HepG2 (cell line): Measurements from ENCODE around the gene CPSF7. TPM values are rescaled to one million over a fixed set of nuclear protein-coding genes. Genes with fewer than 3 reads are reported as not detected.

Experiments
- EP300 ChIP-seq, 3 experiments: sonication (generic) in 1 of 3; formaldehyde crosslinking in 1 of 3; IDR thresholded peaks; 2 replicates each; pipeline versions ENCODE4 v1.5.1 to v1.6.1; 2011 to 2020; ENCODE audit warnings: low read depth in 2 of 3, low read length in 2 of 3, borderline replicate concordance in 1 of 3, improper control_type of control experiment in 1 of 3, mild to moderate bottlenecking in 1 of 3, missing genetic modification reagents in 1 of 3, moderate library complexity in 1 of 3
- GRHL1 ChIP-seq: sonication (generic); formaldehyde crosslinking; conservative IDR thresholded peaks from 2 replicates; pipeline ENCODE4 v1.8.0; 2022; ENCODE audit warnings: missing genetic modification reagents
- HNF1B ChIP-seq: sonication (generic); formaldehyde crosslinking; IDR thresholded peaks from 2 replicates; pipeline ENCODE4 v1.5.1; 2020; ENCODE audit warnings: mild to moderate bottlenecking, moderate library complexity, missing genetic modification reagents
- MAFF ChIP-seq: IDR thresholded peaks from 2 replicates; pipeline ENCODE4 v1.6.1; 2011; ENCODE audit warnings: low read depth, low read length, improper control_type of control experiment
- MXI1 ChIP-seq: IDR thresholded peaks from 3 replicates; pipeline ENCODE4 v1.6.1; 2012; ENCODE audit warnings: low read depth, low read length, inconsistent platforms, borderline replicate concordance
- MYC ChIP-seq: sonication (generic); formaldehyde crosslinking; IDR thresholded peaks from 2 replicates; pipeline ENCODE4 v1.9.0; 2021; ENCODE audit warnings: missing genetic modification reagents, borderline replicate concordance
- ONECUT2 ChIP-seq: sonication (generic); formaldehyde crosslinking; IDR thresholded peaks from 2 replicates; pipeline ENCODE4 v1.4.0; 2020; ENCODE audit warnings: missing genetic modification reagents
- PCBP1 ChIP-seq: fragments of 200-400 bp; formaldehyde crosslinking; IDR thresholded peaks from 2 replicates; pipeline ENCODE4 v1.6.1; 2017; ENCODE audit warnings: mild to moderate bottlenecking, low read depth, low read length, borderline replicate concordance
- TEAD3 ChIP-seq: optimal IDR thresholded peaks from 2 replicates; pipeline ENCODE3; 2016; ENCODE audit warnings: borderline replicate concordance
- ZKSCAN5 ChIP-seq: sonication (generic); formaldehyde crosslinking; IDR thresholded peaks from 2 replicates; pipeline ENCODE4 v1.5.1; 2020; ENCODE audit warnings: mild to moderate bottlenecking, missing genetic modification reagents
- ZNF160 ChIP-seq: sonication (generic); formaldehyde crosslinking; IDR thresholded peaks from 2 replicates; pipeline ENCODE4 v1.8.0; 2022; ENCODE audit warnings: mild to moderate bottlenecking, inconsistent platforms, missing genetic modification reagents
- ZNF646 ChIP-seq: sonication (generic); formaldehyde crosslinking; IDR thresholded peaks from 2 replicates; pipeline ENCODE4 v1.9.0; 2021; ENCODE audit warnings: mild to moderate bottlenecking, missing genetic modification reagents
- ZNF709 ChIP-seq: sonication (generic); formaldehyde crosslinking; IDR thresholded peaks from 2 replicates; pipeline ENCODE4 v1.5.0; 2020; ENCODE audit warnings: mild to moderate bottlenecking, missing genetic modification reagents
- ZNF781 ChIP-seq: sonication (generic); formaldehyde crosslinking; IDR thresholded peaks from 2 replicates; pipeline ENCODE4 v1.5.1; 2020; ENCODE audit warnings: borderline replicate concordance, mild to moderate bottlenecking, missing genetic modification reagents; ENCODE audit errors: not compliant biosample characterization
- polyA plus RNA-seq, 8 experiments: library from polyadenylated mRNA; depleted of rRNA in 3 of 8; stranded (reverse) in 7 of 8; unstranded in 1 of 8; fragments of >200 nt; fragmentation: Illumina TruSeq in 4 of 8; extraction: Trizol in 4 of 8; gene quantifications; 2 replicates each; pipeline versions ENCODE4 v1.2.1 to v1.2.3, GENCODE V29; 2011 to 2016; ENCODE audit warnings: low read depth in 4 of 8, missing spikeins in 1 of 8, mixed read lengths in 1 of 8; ENCODE audit not compliant: insufficient read depth in 1 of 8
- total RNA-seq, 5 experiments: library from RNA; depleted of rRNA; stranded (reverse); fragments of >200 nt; fragmentation: Illumina TruSeq; extraction: Trizol; gene quantifications; 2 replicates each; pipeline ENCODE4 v1.2.3, GENCODE V29; 2016; ENCODE audit warnings: low read depth in 1 of 5
- TF ChIP-seq, protein P1 (sequence below): sonication (generic); formaldehyde crosslinking; IDR thresholded peaks from 2 replicates; pipeline ENCODE4 v1.5.0; 2020; ENCODE audit warnings: mild to moderate bottlenecking, missing genetic modification reagents, moderate library complexity
- TF ChIP-seq, protein P2 (sequence below): sonication (generic); formaldehyde crosslinking; IDR thresholded peaks from 2 replicates; pipeline ENCODE4 v1.8.1; 2023; ENCODE audit warnings: mild to moderate bottlenecking, missing genetic modification reagents, borderline replicate concordance

The CPSF7 gene
- total and polyA plus RNA-seq, 2 of the 13 experiments (the other 11 are each of a cell fraction or from before 2014, with no cell fraction given) = 34.1 to 36.8 TPM

DNA sequence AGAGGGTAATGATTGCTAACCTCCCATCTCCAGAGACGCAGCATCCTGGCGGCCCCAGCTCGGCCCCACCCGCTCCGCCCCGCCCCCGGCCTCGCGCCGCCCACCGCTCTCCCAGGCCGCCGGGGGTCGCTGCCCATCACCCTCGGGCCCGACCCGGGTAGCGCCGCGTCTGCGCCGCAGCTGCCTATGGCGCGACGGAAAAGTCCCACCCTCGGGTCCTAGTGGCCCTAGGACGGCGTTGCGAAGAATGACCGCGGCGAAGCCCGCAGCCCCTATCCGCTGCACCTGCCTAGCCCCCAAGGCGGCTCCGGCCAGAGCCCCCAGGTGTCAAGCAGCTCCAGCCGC lies 457 bp downstream of the CPSF7 start (continued):
- TF ChIP-seq, protein P1, sequence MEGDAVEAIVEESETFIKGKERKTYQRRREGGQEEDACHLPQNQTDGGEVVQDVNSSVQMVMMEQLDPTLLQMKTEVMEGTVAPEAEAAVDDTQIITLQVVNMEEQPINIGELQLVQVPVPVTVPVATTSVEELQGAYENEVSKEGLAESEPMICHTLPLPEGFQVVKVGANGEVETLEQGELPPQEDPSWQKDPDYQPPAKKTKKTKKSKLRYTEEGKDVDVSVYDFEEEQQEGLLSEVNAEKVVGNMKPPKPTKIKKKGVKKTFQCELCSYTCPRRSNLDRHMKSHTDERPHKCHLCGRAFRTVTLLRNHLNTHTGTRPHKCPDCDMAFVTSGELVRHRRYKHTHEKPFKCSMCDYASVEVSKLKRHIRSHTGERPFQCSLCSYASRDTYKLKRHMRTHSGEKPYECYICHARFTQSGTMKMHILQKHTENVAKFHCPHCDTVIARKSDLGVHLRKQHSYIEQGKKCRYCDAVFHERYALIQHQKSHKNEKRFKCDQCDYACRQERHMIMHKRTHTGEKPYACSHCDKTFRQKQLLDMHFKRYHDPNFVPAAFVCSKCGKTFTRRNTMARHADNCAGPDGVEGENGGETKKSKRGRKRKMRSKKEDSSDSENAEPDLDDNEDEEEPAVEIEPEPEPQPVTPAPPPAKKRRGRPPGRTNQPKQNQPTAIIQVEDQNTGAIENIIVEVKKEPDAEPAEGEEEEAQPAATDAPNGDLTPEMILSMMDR = peak; percentile 66
- 0 out of 4 replicates have a peak, but pooled peaks of 1 of the 2 experiments have one; percentile 3 for TF ChIP-seq EP300 (IDR thresholded peaks at IDR 0.05; ENCODE audit: low read depth in 2 of 2, low read length in 2 of 2)
- no peak for TF ChIP-seq EP300 (CRISPR knock-in tag; IDR thresholded peaks at IDR 0.05; ENCODE audit: borderline replicate concordance)
- no peak for TF ChIP-seq ZNF160 (CRISPR knock-in tag)
- TF ChIP-seq GRHL1 (CRISPR knock-in tag) = no peak
- TF ChIP-seq ZNF709 (CRISPR knock-in tag) = no peak; the same call in 1 of the 2 replicates
- TF ChIP-seq ONECUT2 = no peak
- no peak for TF ChIP-seq ZNF646 (CRISPR knock-in tag)
- TF ChIP-seq HNF1B (CRISPR knock-in tag) = no peak
- TF ChIP-seq MXI1 = peak; percentile 21; the same call in 1 of the 3 replicates
- TF ChIP-seq PCBP1 = 0 out of 2 replicates have a peak, but pooled peaks have one; percentile 45
- 0 out of 2 replicates have a peak, but pooled peaks have one; percentile 11 for TF ChIP-seq ZKSCAN5 (CRISPR knock-in tag)
- peak; percentile 37 for TF ChIP-seq ZNF781 (CRISPR knock-in tag)
- TF ChIP-seq MYC (CRISPR knock-in tag) = peak; percentile 51; the same call in 1 of the 2 replicates
- TF ChIP-seq, protein P2, sequence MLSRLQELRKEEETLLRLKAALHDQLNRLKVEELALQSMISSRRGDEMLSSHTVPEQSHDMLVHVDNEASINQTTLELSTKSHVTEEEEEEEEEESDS = peak; percentile 49; the same call in 1 of the 2 replicates
- peak; percentile 12 for TF ChIP-seq TEAD3
- no peak for TF ChIP-seq MAFF
